Activated CD4-positive, alpha-beta T cell treated with anti-CD3 and anti-CD28 coated beads, Interleukin-2, amount 50 U/mL, for 24 hours (primary cell): ENCODE measurements around the gene AKR7A3.
"Not testable (repeated sequence)": the region's sequence is repeated elsewhere in the genome, so short reads cannot be mapped to it uniquely, and the experiment has no call there.

Experiments
- DNase-seq, 2 donors: peaks; one replicate each; pipeline ENCODE4 v3.0.0-alpha.2; 2020; ENCODE audit warnings: low read depth in 1 of 2, low spot score in 1 of 2

The AKR7A3 gene

GRCh38 chr1:19256301-19256700, 32.3 kb downstream of the AKR7A3 start:
- not testable (repeated sequence) for DNase-seq

DNA sequence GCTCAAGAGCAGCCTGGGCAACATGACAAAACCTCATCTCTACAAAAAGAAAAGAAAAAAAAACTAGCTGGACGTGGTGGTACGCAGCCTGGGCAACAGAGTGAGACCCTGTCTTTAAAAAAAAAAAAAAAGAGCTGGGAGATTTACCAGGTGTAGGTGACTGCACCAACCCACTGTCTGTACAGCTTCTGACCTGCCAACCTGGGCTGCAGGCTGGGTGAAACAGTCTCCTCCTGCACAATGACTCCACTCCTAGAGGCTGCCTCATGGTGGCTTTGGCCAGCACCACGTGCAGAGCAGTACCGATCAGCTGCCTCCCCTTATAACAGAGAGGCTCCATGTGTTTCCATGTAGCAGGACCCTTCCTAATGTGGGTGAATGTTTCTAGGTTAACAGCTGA, 33.3 kb downstream of the AKR7A3 start:
- no peak for DNase-seq

- no peak for DNase-seq
Observed at GRCh38 chr1:19254416-19254815, 34.2 kb downstream of the AKR7A3 start.

DNA sequence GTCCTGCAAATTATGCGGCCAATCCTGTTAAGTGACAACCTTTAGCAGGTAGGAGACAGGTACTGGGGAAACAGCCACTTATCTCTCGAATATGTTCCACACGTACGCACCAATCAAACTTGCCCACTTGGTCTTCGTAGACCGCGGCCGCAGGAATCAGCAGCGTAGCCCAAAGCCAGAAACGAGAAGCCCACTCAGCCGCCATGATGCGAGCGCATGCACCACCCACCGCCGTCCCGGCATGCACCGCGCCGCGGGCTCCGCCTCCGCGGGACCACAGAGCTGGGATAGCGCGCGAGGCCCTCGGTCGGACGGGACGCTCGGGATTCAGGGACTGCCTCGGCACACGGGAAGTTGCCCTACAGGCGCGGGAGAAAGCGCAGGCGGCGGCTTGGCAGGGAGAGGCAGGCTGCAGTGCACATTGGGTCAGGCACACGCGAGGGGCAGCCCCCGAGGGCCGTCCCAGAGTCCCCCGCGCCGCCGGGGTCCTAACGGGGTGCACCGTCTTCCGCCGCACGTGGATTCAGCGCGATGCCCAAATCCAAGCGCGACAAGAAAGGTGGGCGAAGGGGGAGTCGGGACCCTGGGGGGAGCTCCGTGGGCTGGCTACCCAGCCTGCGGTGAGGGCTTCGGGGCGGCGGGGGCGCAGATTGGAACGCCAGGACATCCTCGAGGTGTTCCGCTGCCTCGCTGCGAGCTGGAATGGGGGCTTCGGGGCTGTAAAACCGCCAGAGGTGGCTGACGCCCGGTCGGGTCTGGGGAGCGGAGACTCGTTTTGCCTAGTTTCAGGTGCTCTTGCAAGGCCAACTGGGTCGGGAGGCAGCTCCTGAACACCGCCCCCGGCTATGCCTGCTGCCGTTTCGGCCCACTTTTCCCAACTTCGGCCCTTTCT, 37.0 kb downstream of the AKR7A3 start, which contains the start of the genes EMC1 and MRTO4:
EMC1 (minus strand) TSS at position 220 of the 892 bp plus-strand sequence; CDS start at position 205, 15 bp downstream.
MRTO4 (plus strand) TSS at position 501 of the 892 bp plus-strand sequence; CDS start at position 532, 31 bp downstream.
- DNase-seq = peak; percentile 84 to 86

DNA sequence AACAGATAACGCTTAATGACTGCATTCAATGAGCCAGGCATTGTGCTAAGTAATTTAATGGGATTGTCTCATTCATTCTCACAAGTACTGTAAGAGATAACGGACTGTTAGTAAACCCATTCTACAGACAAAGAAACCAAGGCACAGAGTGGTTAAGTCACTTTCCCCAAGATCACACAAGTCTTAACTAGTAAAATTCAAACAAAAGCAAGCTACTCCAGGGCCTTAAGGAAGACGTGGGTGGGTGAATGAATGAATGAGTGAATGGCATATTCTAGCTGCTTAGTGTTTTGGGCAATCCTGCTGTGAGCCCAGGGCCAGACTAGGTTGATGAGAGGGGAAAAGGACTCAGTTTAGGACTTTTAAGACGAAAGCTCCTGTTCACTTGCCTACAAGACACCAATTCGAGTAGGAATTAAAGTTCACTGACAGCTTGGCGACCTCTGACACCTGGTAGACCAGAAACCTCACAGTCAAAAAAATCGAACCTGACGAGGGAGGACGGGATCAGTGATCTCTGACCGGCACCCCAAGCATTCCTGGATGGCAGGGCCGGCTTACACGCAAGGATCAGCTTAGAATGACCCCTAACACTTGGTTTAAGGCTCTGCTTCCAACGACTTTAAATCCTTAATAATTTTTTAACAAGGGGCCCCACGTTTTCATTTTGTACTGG, 37.8 kb downstream of the AKR7A3 start:
- no peak for DNase-seq

- peak; percentile 37 to 70 for DNase-seq
Observed at GRCh38 chr1:19240673-19241538, 47.7 kb downstream of the AKR7A3 start.

GRCh38 chr1:19239876-19240275, 48.7 kb downstream of the AKR7A3 start:
- DNase-seq = no peak

DNA sequence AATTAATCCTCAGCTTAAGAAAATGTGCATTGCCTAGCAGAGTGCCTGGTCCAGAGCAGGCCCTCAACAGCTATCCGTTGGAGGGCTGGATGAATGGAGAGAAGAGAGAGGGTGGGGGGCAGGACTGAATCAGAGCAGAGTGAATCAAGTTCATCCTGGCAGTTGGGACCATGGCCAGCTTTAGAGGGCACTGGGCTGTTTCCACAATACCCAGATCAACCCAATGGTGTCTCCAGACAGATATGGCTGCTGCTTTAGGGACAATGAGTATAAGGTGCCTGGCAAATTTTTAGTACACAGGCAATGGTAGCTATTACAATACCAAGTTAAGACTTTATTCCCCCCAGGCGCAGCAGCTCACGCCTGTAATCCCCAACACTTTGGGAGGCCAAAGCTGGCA, 54.3 kb downstream of the AKR7A3 start:
- DNase-seq = no peak
